Activated naive CD4-positive, alpha-beta T cell treated with anti-CD3 and anti-CD28 coated beads, Interleukin-2, amount 50 U/mL, for 24 hours (primary cell): ENCODE data around the gene HMCN1.
"Not testable (repeated sequence)": the region's sequence is repeated elsewhere in the genome, so short reads cannot be mapped to it uniquely, and the experiment has no call there.

ENCODE experiments used
- H3K27ac Mint-ChIP-seq: one replicate; pipeline ENCODE4 v1.8.0; 2021; ENCODE audit warnings: mild to moderate bottlenecking, mixed read lengths
- H3K27me3 Mint-ChIP-seq: one replicate; pipeline ENCODE4 v1.8.0; 2021; ENCODE audit warnings: mixed read lengths
- H3K36me3 Mint-ChIP-seq: one replicate; pipeline ENCODE4 v1.8.0; 2021; ENCODE audit warnings: mixed read lengths
- H3K4me1 Mint-ChIP-seq: one replicate; pipeline ENCODE4 v1.8.0; 2021; ENCODE audit warnings: mixed read lengths
- H3K4me3 Mint-ChIP-seq: one replicate; pipeline ENCODE4 v1.8.0; 2021; ENCODE audit warnings: mild to moderate bottlenecking, mixed read lengths
- H3K9me3 Mint-ChIP-seq: one replicate; pipeline ENCODE4 v1.8.0; 2021; ENCODE audit warnings: mixed read lengths

Gene HMCN1

GRCh38 chr1:185783860-185784259 is 49.7 kb downstream of the HMCN1 start:
- not testable (repeated sequence) for H3K27ac Mint-ChIP-seq, H3K27me3 Mint-ChIP-seq, H3K4me1 Mint-ChIP-seq, H3K36me3 Mint-ChIP-seq, H3K4me3 Mint-ChIP-seq
- peaks cover 16% of the 10 kb centered on the region for H3K9me3 Mint-ChIP-seq

GRCh38 chr1:185785586-185785985 is 51.4 kb downstream of the HMCN1 start:
- Mint-ChIP-seq H3K27me3 (peaks cover 7% of the 10 kb centered on the region), H3K36me3 (no peaks in the 10 kb centered on the region), H3K4me3 (no peak overlapping the region), H3K27ac (no peak overlapping the region), H3K9me3 (peaks cover 16% of the 10 kb centered on the region), H3K4me1 (no peaks in the 10 kb centered on the region)

GRCh38 chr1:185786524-185786923 is 52.3 kb downstream of the HMCN1 start:
- H3K27ac Mint-ChIP-seq = no peak overlapping the region
- H3K36me3 Mint-ChIP-seq = no peaks in the 10 kb centered on the region
- peaks cover 16% of the 10 kb centered on the region for H3K9me3 Mint-ChIP-seq
- peaks cover 7% of the 10 kb centered on the region for H3K27me3 Mint-ChIP-seq
- no peaks in the 10 kb centered on the region for H3K4me1 Mint-ChIP-seq
- H3K4me3 Mint-ChIP-seq = no peak overlapping the region

GRCh38 chr1:185787238-185787637 is 53.0 kb downstream of the HMCN1 start:
- H3K4me3 Mint-ChIP-seq = no peak overlapping the region
- peaks cover 5% of the 10 kb centered on the region for H3K27me3 Mint-ChIP-seq
- no peaks in the 10 kb centered on the region for H3K4me1 Mint-ChIP-seq
- H3K27ac Mint-ChIP-seq = no peak overlapping the region
- no peaks in the 10 kb centered on the region for H3K36me3 Mint-ChIP-seq
- H3K9me3 Mint-ChIP-seq = peaks cover 16% of the 10 kb centered on the region

- no peak overlapping the region for H3K4me3 Mint-ChIP-seq
- peaks cover 5% of the 10 kb centered on the region for H3K27me3 Mint-ChIP-seq
- H3K36me3 Mint-ChIP-seq = no peaks in the 10 kb centered on the region
Observed at GRCh38 chr1:185788386-185788785, 54.2 kb downstream of the HMCN1 start.

GRCh38 chr1:185789501-185790193 is 55.5 kb downstream of the HMCN1 start:
- H3K9me3 Mint-ChIP-seq = peaks cover 8% of the 10 kb centered on the region
- H3K4me1 Mint-ChIP-seq = no peaks in the 10 kb centered on the region
- no peak overlapping the region for H3K4me3 Mint-ChIP-seq
- peaks cover 7% of the 10 kb centered on the region for H3K27me3 Mint-ChIP-seq
- H3K27ac Mint-ChIP-seq = no peak overlapping the region
- no peaks in the 10 kb centered on the region for H3K36me3 Mint-ChIP-seq

More at GRCh38 chr1:185788386-185788785, 54.2 kb downstream of the HMCN1 start:
- Mint-ChIP-seq H3K27ac (no peak overlapping the region), H3K9me3 (peaks cover 10% of the 10 kb centered on the region), H3K4me1 (no peaks in the 10 kb centered on the region)

GRCh38 chr1:185790194-185790735 is 56.1 kb downstream of the HMCN1 start:
- no peaks in the 10 kb centered on the region for H3K4me1 Mint-ChIP-seq
- no peak overlapping the region for H3K4me3 Mint-ChIP-seq
- peaks cover 9% of the 10 kb centered on the region for H3K27me3 Mint-ChIP-seq
- H3K9me3 Mint-ChIP-seq = peaks cover 2% of the 10 kb centered on the region
- H3K36me3 Mint-ChIP-seq = no peaks in the 10 kb centered on the region
- no peak overlapping the region for H3K27ac Mint-ChIP-seq

GRCh38 chr1:185792040-185792439 is 57.8 kb downstream of the HMCN1 start:
- Mint-ChIP-seq H3K9me3 (no peaks in the 10 kb centered on the region), H3K27ac (no peak overlapping the region), H3K4me3 (no peak overlapping the region), H3K36me3 (no peaks in the 10 kb centered on the region), H3K4me1 (no peaks in the 10 kb centered on the region), H3K27me3 (peaks cover 6% of the 10 kb centered on the region)

GRCh38 chr1:185794495-185794894 is 60.3 kb downstream of the HMCN1 start:
- not testable (repeated sequence) for H3K27me3 Mint-ChIP-seq, H3K36me3 Mint-ChIP-seq, H3K27ac Mint-ChIP-seq, H3K4me3 Mint-ChIP-seq, H3K4me1 Mint-ChIP-seq, H3K9me3 Mint-ChIP-seq

- H3K4me3 Mint-ChIP-seq = no peak overlapping the region
- no peaks in the 10 kb centered on the region for H3K4me1 Mint-ChIP-seq
- H3K9me3 Mint-ChIP-seq = no peaks in the 10 kb centered on the region
- peaks cover 1% of the 10 kb centered on the region for H3K36me3 Mint-ChIP-seq
- peaks cover 8% of the 10 kb centered on the region for H3K27me3 Mint-ChIP-seq
- H3K27ac Mint-ChIP-seq = no peak overlapping the region
Observed at GRCh38 chr1:185795181-185795580, 61.0 kb downstream of the HMCN1 start.

- peaks cover 2% of the 10 kb centered on the region for H3K36me3 Mint-ChIP-seq
- no peak overlapping the region for H3K4me3 Mint-ChIP-seq
- no peaks in the 10 kb centered on the region for H3K9me3 Mint-ChIP-seq
- no peaks in the 10 kb centered on the region for H3K4me1 Mint-ChIP-seq
- no peak overlapping the region for H3K27ac Mint-ChIP-seq
- peaks cover 11% of the 10 kb centered on the region for H3K27me3 Mint-ChIP-seq
Observed at GRCh38 chr1:185798505-185798904, 64.3 kb downstream of the HMCN1 start.

GRCh38 chr1:185803241-185803640 is 69.0 kb downstream of the HMCN1 start:
- Mint-ChIP-seq H3K4me1 (no peaks in the 10 kb centered on the region), H3K27me3 (peaks cover 12% of the 10 kb centered on the region), H3K4me3 (no peak overlapping the region), H3K9me3 (no peaks in the 10 kb centered on the region), H3K36me3 (peaks cover 2% of the 10 kb centered on the region), H3K27ac (no peak overlapping the region)

GRCh38 chr1:185804206-185804605 is 70.0 kb downstream of the HMCN1 start:
- Mint-ChIP-seq H3K4me3 (no peak overlapping the region), H3K36me3 (peaks cover 2% of the 10 kb centered on the region), H3K9me3 (no peaks in the 10 kb centered on the region), H3K27ac (no peak overlapping the region), H3K4me1 (no peaks in the 10 kb centered on the region), H3K27me3 (peaks cover 14% of the 10 kb centered on the region)

- Mint-ChIP-seq H3K4me3 (no peak overlapping the region), H3K27ac (no peak overlapping the region), H3K4me1 (no peaks in the 10 kb centered on the region), H3K9me3 (no peaks in the 10 kb centered on the region), H3K27me3 (peaks cover 14% of the 10 kb centered on the region), H3K36me3 (peaks cover 2% of the 10 kb centered on the region)
Observed at GRCh38 chr1:185804608-185805007, 70.4 kb downstream of the HMCN1 start.

GRCh38 chr1:185807275-185807674 is 73.1 kb downstream of the HMCN1 start:
- H3K4me1 Mint-ChIP-seq = no peaks in the 10 kb centered on the region
- H3K27me3 Mint-ChIP-seq = peaks cover 18% of the 10 kb centered on the region
- no peaks in the 10 kb centered on the region for H3K9me3 Mint-ChIP-seq
- H3K27ac Mint-ChIP-seq = no peak overlapping the region
- no peaks in the 10 kb centered on the region for H3K36me3 Mint-ChIP-seq
- no peak overlapping the region for H3K4me3 Mint-ChIP-seq

GRCh38 chr1:185808631-185809030 is 74.4 kb downstream of the HMCN1 start:
- Mint-ChIP-seq H3K4me1 (no peaks in the 10 kb centered on the region), H3K36me3 (no peaks in the 10 kb centered on the region), H3K4me3 (no peak overlapping the region), H3K27me3 (peaks cover 15% of the 10 kb centered on the region), H3K27ac (no peak overlapping the region), H3K9me3 (no peaks in the 10 kb centered on the region)
